BLaER1 (cell line): ENCODE measurements around the gene MEN1.

ENCODE experiments used
- H3K27ac ChIP-seq: shearing (Covaris generic); formaldehyde crosslinking; 2 replicates; pipeline ENCODE4 v1.8.1; 2022
- H3K27me3 ChIP-seq: shearing (Covaris generic); formaldehyde crosslinking; 2 replicates; pipeline ENCODE4 v1.8.1; 2022
- H3K36me3 ChIP-seq: shearing (Covaris generic); formaldehyde crosslinking; 2 replicates; pipeline ENCODE4 v1.8.1; 2022
- H3K4me1 ChIP-seq: shearing (Covaris generic); formaldehyde crosslinking; 2 replicates; pipeline ENCODE4 v1.8.1; 2022
- H3K4me2 ChIP-seq: shearing (Covaris generic); formaldehyde crosslinking; 2 replicates; pipeline ENCODE4 v1.8.1; 2022
- H3K4me3 ChIP-seq: shearing (Covaris generic); formaldehyde crosslinking; 2 replicates; pipeline ENCODE4 v1.8.1; 2022
- H3K9ac ChIP-seq: shearing (Covaris generic); formaldehyde crosslinking; 2 replicates; pipeline ENCODE4 v1.8.1; 2022
- H3K9me3 ChIP-seq: shearing (Covaris generic); formaldehyde crosslinking; 2 replicates; pipeline ENCODE4 v1.8.1; 2022
- H4K20me1 ChIP-seq: shearing (Covaris generic); formaldehyde crosslinking; 2 replicates; pipeline ENCODE4 v1.8.1; 2022
- Cebpa-rat ChIP-seq: shearing (Covaris generic); IDR thresholded peaks from 2 replicates; pipeline ENCODE4 v1.8.1; 2022

MEN1 gene

GRCh38 chr11:64787526-64788320 is 22.6 kb downstream of the MEN1 start:
- Histone ChIP-seq H3K9me3 (no peaks in the 10 kb centered on the region), H3K36me3 (peaks cover 47% of the 10 kb centered on the region), H3K4me2 (peak overlapping the region; percentile 40), H3K27me3 (no peaks in the 10 kb centered on the region), H3K27ac (no peak overlapping the region), H3K4me3 (no peak overlapping the region), H3K4me1 (peaks cover 15% of the 10 kb centered on the region), H3K9ac (no peak overlapping the region), H4K20me1 (no peaks in the 10 kb centered on the region)
- TF ChIP-seq Cebpa-rat = no peak

DNA sequence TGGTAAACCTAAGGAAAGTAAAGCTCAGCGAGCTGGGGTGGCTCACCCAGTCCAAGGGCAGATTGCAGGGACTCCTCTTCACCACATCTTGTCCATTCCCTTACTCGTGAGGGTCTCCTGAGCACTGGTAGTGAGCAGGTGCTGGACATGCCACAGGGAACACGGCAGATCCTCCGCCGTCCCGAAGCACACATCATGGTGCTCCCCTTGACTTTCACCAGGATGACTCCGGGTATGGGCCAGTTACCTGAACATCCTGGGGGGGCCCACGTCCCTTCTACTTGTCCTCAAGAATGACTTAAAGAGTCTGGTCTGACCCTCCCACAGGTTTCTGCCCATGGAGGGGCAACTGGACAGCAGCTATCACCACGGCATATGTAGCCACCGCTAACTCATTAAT is 24.0 kb downstream of the MEN1 start:
- no peak overlapping the region for H3K4me3 ChIP-seq
- peaks cover 35% of the 10 kb centered on the region for H3K36me3 ChIP-seq
- no peak for TF ChIP-seq Cebpa-rat
- 0 out of 2 replicates have a peak overlapping the region, but pooled peaks have one; percentile 10 for H3K9ac ChIP-seq
- H3K4me2 ChIP-seq = no peak overlapping the region
- peaks cover 14% of the 10 kb centered on the region for H3K4me1 ChIP-seq
- no peak overlapping the region for H3K27ac ChIP-seq
- no peaks in the 10 kb centered on the region for H3K9me3 ChIP-seq
- no peaks in the 10 kb centered on the region for H3K27me3 ChIP-seq
- no peaks in the 10 kb centered on the region for H4K20me1 ChIP-seq

GRCh38 chr11:64784813-64785581 is 25.4 kb downstream of the MEN1 start:
- no peak overlapping the region for H3K27ac ChIP-seq
- TF ChIP-seq Cebpa-rat = no peak
- H3K4me3 ChIP-seq = no peak overlapping the region
- H3K9ac ChIP-seq = no peak overlapping the region
- H3K36me3 ChIP-seq = peaks cover 22% of the 10 kb centered on the region
- no peak overlapping the region for H3K4me2 ChIP-seq
- no peaks in the 10 kb centered on the region for H3K27me3 ChIP-seq
- H4K20me1 ChIP-seq = no peaks in the 10 kb centered on the region
- H3K4me1 ChIP-seq = peaks cover 16% of the 10 kb centered on the region
- no peaks in the 10 kb centered on the region for H3K9me3 ChIP-seq

DNA sequence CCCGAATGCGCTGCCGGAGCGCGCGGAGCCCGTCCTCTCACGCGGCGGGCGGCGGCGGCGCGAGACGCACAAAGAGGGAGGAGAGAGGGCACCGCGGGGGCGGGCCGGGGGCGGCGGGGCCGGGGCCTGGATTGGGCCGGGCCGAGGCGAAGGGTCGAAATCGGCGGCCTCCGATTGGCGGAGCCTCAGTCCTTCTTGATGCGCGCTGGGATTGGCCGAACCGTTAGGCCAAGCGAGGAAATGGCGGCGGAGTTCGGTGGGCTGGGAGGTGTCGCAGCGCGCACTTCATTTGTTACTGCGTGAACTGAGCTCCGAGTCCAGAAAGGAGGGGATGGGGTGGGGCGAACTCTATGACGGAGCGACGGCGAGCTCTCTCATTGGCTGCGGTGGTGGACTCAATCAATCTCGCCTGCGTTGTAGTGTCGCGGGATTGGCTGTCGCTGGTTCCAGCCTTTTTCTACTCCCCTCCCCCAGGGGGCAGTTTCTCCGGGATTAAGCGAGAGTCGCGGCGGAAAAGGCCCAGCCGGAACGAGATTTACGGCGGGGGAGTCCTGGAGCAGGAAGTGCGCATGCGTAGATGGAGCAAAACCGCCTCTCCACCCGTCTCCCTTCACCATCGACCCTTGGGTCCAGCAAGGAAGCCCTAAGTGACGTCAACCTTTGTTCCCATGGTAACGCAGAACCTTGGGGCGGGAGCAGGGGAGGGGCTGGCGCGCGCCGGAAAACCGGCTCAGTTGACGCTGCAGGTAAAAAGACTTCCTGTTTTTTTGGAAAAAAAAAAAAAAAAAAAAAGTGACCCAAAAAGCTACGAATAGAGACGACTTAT is 31.7 kb downstream of the MEN1 start, which contains the start of gene SF1:
Gene SF1 (minus strand): TSS at position 70 of the 826 bp plus-strand sequence. CDS start 150 bp downstream, outside the sequence.
- no peak for TF ChIP-seq Cebpa-rat
- peaks cover 40% of the 10 kb centered on the region for H4K20me1 ChIP-seq
- H3K36me3 ChIP-seq = peaks cover 38% of the 10 kb centered on the region
- H3K4me1 ChIP-seq = peaks cover 52% of the 10 kb centered on the region
- H3K9me3 ChIP-seq = no peaks in the 10 kb centered on the region
- peak within 1 kb of the TSS; percentile 96 for H3K4me3 ChIP-seq
- H3K4me2 ChIP-seq = peak within 1 kb of the TSS; percentile 100
- H3K27me3 ChIP-seq = no peaks in the 10 kb centered on the region
- peak within 1 kb of the TSS; percentile 100 for H3K27ac ChIP-seq
- peak within 1 kb of the TSS; percentile 100 for H3K9ac ChIP-seq

- Histone ChIP-seq H3K4me2 (peak overlapping the region; percentile 29; the same call in 1 of the 2 replicates), H3K9ac (peak overlapping the region; percentile 100), H3K9me3 (no peaks in the 10 kb centered on the region), H3K36me3 (peaks cover 43% of the 10 kb centered on the region), H3K27ac (peak overlapping the region; percentile 100), H3K27me3 (no peaks in the 10 kb centered on the region), H3K4me3 (peak overlapping the region; percentile 96), H4K20me1 (peaks cover 45% of the 10 kb centered on the region), H3K4me1 (peaks cover 57% of the 10 kb centered on the region)
- TF ChIP-seq Cebpa-rat = no peak
These were observed 32.2 kb downstream of the MEN1 start for GRCh38 chr11:64778223-64778472.

- H3K9me3 ChIP-seq = no peaks in the 10 kb centered on the region
- H3K4me3 ChIP-seq = peak overlapping the region; percentile 96
- H3K27me3 ChIP-seq = no peaks in the 10 kb centered on the region
- H3K27ac ChIP-seq = peak overlapping the region; percentile 100
- H3K4me1 ChIP-seq = peaks cover 57% of the 10 kb centered on the region
- TF ChIP-seq Cebpa-rat = no peak
- H4K20me1 ChIP-seq = peaks cover 50% of the 10 kb centered on the region
- H3K4me2 ChIP-seq = peak overlapping the region; percentile 100
- H3K36me3 ChIP-seq = peaks cover 48% of the 10 kb centered on the region
- peak overlapping the region; percentile 100 for H3K9ac ChIP-seq
These were observed 32.7 kb downstream of the MEN1 start for GRCh38 chr11:64777449-64778222.

DNA sequence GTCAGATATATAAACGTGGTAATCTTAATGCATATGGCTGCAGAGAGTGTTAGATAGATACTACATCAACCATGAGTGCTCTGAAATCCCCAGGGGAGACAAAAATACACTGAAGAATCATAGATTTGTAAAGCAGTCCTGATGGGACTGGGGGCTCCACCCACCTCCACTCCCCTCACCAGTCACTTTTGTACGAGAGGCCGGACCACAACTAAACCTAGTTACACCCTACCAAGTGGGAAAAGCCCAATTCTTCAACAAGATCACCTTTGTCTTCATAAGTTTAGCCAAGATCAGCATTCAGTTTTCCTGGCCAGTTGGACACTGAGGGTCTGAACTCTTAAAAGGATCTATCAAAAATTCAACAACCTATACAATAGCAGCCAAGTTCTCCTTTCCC is 33.5 kb downstream of the MEN1 start:
- TF ChIP-seq Cebpa-rat = no peak
- H3K4me2 ChIP-seq = peak overlapping the region; percentile 100
- peak overlapping the region; percentile 100 for H3K9ac ChIP-seq
- peaks cover 58% of the 10 kb centered on the region for H4K20me1 ChIP-seq
- H3K27me3 ChIP-seq = no peaks in the 10 kb centered on the region
- no peaks in the 10 kb centered on the region for H3K9me3 ChIP-seq
- peaks cover 56% of the 10 kb centered on the region for H3K36me3 ChIP-seq
- H3K4me3 ChIP-seq = peak overlapping the region; percentile 96
- peaks cover 63% of the 10 kb centered on the region for H3K4me1 ChIP-seq
- H3K27ac ChIP-seq = peak overlapping the region; percentile 100

- peak overlapping the region; percentile 100 for H3K4me2 ChIP-seq
- no peak for TF ChIP-seq Cebpa-rat
- peaks cover 62% of the 10 kb centered on the region for H4K20me1 ChIP-seq
- H3K27ac ChIP-seq = no peak overlapping the region
- no peaks in the 10 kb centered on the region for H3K27me3 ChIP-seq
- peak overlapping the region; percentile 100 for H3K9ac ChIP-seq
- peaks cover 67% of the 10 kb centered on the region for H3K4me1 ChIP-seq
- peak overlapping the region; percentile 96 for H3K4me3 ChIP-seq
- H3K36me3 ChIP-seq = peaks cover 61% of the 10 kb centered on the region
- no peaks in the 10 kb centered on the region for H3K9me3 ChIP-seq
These were observed 33.9 kb downstream of the MEN1 start for GRCh38 chr11:64776425-64776824.

GRCh38 chr11:64774144-64774543 is 36.2 kb downstream of the MEN1 start:
- no peaks in the 10 kb centered on the region for H3K27me3 ChIP-seq
- H3K27ac ChIP-seq = no peak overlapping the region
- peaks cover 85% of the 10 kb centered on the region for H4K20me1 ChIP-seq
- H3K9ac ChIP-seq = no peak overlapping the region
- H3K4me2 ChIP-seq = peak overlapping the region; percentile 100
- H3K9me3 ChIP-seq = no peaks in the 10 kb centered on the region
- TF ChIP-seq Cebpa-rat = no peak
- H3K36me3 ChIP-seq = peaks cover 83% of the 10 kb centered on the region
- no peak overlapping the region for H3K4me3 ChIP-seq
- H3K4me1 ChIP-seq = peaks cover 80% of the 10 kb centered on the region
